Stimulated activated CD4-positive, alpha-beta T cell treated with anti-CD3 and anti-CD28 coated beads, Interleukin-4, amount 100 ng/mL, for 1 hour (primary cell): Measurements from ENCODE around the gene TNP2.

Experiments used
- DNase-seq: peaks from one replicate; pipeline ENCODE4 v3.0.0-alpha.2; 2020

TNP2 gene

DNA sequence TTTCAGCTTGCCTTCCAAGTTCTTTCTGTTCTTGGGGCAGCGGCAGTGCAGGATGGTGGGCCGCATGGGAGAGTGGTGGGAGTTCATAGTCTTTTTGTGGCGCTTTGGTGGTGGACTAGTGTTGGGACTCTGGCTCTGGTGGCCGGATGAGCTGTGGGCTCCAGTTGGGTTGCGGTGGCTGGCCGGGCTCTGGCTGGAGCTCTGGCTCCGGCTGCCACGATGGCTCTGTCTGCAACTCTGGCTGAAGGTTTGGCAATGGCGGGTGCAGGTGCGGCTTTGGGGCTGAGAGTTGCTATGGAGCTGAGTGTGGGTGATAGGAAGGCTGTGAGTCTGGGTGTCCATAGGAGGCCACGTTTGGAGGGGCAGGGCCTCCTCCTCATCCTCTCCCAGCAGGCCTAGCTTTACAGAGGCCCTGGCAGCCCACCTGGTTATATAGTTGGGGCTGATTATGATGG lies at the start of gene TNP2:
Gene TNP2 (minus strand): TSS at position 405 of the 455 bp plus-strand sequence. CDS start 63 bp downstream, at position 342.
- no peak for DNase-seq

GRCh38 chr16:11318817-11319216 lies 49.7 kb upstream of the TNP2 start:
- no peak for DNase-seq

GRCh38 chr16:11316331-11317015 lies 47.3 kb upstream of the TNP2 start:
- no peak for DNase-seq

- DNase-seq, result no peak
These were observed 46.4 kb upstream of the TNP2 start for GRCh38 chr16:11315510-11315909.

DNA sequence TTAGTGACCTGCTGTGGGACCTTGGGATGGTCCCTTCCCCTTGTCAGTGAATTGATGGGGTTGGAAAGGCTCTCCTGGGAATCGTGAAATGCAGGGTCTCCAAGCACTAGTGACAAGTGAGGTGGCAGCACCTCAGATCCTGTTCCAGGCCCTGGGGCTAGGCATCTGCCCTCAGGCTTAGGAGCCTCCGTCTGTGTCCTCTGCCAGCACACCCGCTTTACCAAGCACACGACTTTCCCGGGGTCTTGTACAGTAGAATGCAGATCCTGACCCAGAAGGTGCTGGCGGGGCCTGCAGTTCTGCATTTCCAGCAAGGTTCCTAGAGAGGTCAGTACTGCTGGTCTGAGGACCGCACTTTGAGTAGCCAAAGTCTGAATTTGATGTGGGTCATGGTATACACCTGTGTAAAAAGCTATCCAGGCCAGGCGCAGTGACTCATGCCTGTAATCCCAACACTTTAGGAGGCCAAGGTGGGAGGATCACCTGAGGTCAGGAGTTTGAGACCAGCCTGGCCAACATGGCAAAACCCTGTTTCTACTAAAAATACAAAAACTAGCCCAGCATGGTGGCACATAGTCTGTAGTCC lies 45.3 kb upstream of the TNP2 start:
- no peak for DNase-seq

GRCh38 chr16:11313493-11314308 lies 44.6 kb upstream of the TNP2 start:
- no peak for DNase-seq

GRCh38 chr16:11312718-11313492 lies 43.8 kb upstream of the TNP2 start:
- DNase-seq, result no peak

GRCh38 chr16:11310997-11311561 lies 42.0 kb upstream of the TNP2 start:
- DNase-seq, result no peak

DNA sequence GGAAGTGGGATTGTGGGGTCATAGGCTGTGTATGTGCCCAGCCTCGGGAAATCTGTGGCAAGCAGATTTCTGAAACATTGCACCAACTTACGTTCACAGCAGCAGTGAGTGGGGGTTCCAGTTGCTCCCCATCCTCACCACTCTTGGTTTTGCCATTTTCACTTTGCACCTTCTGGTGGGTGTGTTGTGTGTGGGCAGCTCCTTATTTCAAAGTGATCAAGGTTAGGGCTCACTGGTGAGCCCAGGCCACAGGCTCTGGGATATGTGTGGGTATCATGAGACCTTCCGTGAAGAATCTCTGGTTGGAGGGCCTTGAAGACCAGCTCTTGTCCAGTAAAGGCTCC lies 41.5 kb upstream of the TNP2 start:
- DNase-seq, result no peak

DNA sequence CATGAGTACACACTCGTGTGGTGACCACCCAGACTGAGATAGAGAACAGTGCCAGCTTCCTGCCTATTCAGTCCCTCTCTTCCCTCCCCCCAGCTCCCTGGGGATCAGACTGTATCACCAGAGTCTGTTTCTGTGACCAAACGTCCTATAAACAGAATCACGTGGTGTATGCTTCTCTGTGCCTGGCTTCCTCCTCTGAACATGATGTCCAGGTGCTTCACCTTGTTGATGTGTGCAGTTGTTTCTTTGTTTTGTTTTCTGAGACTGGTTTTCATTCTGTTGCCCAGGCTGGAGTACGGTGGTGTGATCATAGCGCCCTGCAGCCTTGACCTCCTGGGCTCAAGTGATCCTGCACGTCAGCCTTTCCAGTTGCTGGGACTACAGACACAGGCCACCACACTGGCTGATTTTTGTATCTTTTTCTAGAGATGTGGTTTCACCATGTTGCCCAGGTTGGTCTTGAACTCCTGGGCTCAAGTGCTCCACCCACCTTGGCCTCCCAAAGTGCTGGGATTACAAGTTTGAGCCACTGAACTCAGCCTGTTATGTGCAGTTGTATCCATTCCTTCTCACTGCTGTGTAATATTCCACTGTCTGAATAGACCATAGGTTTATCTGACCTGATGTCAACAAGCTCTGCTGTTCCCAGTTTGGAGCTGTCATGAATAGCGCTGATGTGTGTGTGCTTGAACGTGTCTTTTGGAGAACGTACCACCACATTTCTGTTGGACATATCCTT lies 40.9 kb upstream of the TNP2 start:
- no peak for DNase-seq

GRCh38 chr16:11308493-11309283 lies 39.6 kb upstream of the TNP2 start:
- no peak for DNase-seq

DNA sequence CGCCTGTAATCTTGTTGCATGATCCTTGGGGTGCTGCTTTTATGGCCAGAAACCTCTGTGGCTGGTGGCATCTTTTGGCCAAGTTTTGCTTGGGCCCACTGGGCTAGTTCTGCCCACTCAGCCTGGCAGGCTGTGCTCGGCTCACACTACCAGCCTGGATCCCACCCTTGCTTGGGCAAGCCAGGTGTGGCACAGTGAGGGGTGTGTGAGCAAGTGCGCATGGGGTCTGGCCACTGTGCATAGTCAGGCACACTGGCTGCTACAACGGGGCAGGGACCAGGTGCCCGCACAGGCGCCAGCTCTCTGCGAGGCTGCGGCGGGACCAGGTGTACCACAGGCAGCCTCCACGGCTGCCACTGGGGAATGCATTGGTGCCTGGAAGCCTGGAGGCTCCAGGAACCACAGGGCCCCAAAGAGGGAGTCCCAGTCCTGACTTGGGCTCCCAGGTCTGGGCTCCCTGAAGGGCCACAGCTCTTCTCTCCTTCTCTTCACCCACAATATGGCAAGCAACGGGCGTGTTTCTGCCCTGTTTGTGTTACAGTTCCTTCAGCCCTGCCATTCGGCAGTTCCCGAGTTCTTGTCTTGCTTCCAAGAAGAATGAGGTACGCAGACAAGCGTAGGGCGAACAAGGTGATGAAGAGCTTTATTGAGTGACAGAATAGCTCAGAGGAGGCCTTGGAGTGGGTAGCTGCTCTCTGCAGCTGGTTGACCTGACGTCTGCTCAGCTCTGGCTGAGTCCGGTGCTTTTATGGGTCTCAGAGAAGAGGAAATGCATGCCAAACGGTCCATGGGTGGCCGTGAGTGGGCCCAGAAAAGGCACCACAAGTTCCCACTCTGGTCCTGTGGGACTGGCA lies 38.7 kb upstream of the TNP2 start:
- no peak for DNase-seq

- no peak for DNase-seq
These were observed 38.0 kb upstream of the TNP2 start for GRCh38 chr16:11306997-11307638.

DNA sequence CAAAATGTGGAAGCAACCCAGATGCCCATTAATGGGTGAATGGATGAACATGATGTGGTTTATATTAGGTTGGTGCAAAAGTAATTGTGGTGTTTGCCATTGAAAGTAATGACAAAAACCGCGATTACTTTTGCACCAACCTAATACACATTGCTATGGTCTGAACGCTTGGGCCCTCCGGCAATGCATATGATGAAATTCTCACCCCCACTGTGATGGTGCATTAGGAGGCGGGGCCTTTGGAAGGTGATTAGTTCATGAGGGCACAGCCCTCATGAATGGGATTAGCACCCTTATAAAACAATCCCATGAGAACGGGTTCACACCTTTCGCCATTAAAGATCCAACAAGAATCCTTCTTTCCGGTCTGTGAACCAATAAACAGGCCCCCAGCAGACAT lies 37.3 kb upstream of the TNP2 start:
- no peak for DNase-seq

DNA sequence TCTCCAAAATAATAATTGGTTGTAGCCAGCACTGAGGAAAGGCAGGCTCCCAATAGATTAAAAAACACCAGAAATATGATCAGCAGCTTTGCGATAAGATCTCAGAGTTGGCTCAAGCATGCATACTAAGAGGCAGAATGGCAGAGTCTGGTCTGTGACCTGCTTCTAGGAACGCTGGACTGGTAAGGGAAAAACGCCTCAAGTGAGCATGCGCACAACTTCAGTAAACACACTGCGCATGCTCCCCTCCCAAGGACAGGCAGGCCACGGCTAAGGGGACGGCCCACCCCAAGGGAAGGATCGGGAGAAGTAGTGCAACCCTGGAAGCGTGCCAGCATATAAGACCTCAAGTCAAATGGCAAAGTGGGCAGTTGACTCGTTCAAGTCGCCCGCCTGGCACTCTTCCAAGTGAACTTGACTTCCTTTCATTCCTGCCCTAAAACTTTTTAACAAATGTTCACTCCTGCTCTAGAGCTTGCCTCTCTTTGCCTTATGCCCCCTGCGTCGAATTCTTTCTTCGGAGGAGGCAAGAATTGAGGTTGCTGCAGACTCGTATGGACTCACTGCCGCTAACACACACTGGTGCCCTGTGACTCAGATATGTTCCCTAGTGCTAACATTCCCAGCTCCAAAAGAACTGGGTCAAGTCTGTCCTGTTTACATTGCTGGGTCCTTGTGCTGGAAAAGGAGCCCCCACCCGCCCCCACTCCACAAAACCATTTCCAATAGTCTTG lies 34.4 kb upstream of the TNP2 start:
- DNase-seq, result no peak

DNA sequence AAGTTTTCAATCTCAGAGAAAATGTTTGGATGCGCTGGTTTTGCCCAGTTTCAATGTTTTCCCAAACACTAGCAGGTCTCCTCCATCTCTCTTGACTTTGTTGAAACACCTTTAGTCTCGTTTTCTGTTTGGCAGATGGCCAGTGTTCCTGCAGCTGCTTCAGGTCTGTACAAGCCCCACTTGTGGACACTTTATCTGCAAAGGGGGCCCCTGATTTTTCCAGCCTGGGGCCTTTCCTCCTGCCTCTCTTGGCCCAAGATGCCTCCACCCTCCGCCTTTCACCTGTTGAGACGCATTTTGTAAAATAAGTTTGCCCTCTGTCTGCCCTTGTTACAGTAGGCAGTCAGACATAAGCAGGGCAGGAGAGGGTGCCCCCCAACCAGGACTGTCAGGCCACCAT lies 33.9 kb upstream of the TNP2 start:
- no peak for DNase-seq

GRCh38 chr16:11301645-11302501 lies 32.7 kb upstream of the TNP2 start:
- DNase-seq, result no peak

DNA sequence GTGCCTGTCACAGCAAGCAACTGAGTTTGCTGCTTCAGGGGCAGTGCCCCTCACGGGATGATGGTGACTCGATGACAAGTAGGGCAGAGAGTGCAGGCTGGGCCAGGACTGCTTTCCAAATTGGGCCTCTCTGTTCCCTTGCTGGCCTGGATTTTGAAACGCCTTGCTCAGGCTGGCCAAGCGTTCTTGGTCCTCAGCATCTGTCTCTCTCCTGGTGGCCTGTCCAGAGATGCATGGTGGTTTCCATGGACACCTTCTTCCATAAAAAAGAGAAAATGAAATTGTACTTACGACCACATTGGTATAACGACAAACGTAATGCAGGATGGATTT lies 31.4 kb upstream of the TNP2 start:
- no peak for DNase-seq
